ENCODE measurements around the gene ZNF710. TPM values are rescaled to one million over a fixed set of nuclear protein-coding genes. Genes with fewer than 3 reads are reported as not detected.
"Not testable (repeated sequence)": the region's sequence is repeated elsewhere in the genome, so short reads cannot be mapped to it uniquely, and the experiment has no call there.

The ZNF710 gene
- total and polyA plus RNA-seq, 2 experiments from 2014 or later = 15.9 to 18.2 TPM

GRCh38 chr15:90108038-90108437 is 106.9 kb downstream of the ZNF710 start:
- H3K4me3 ChIP-seq; H3K36me3 ChIP-seq (ENCODE audit: insufficient read depth): not testable (repeated sequence)
- peaks cover 20% of the 10 kb centered on the region for H3K27me3 Mint-ChIP-seq (ENCODE audit: insufficient read depth, low read depth, poor library complexity)

GRCh38 chr15:90109163-90109751 is 108.1 kb downstream of the ZNF710 start:
- H3K4me3 Mint-ChIP-seq, H3K4me2 ChIP-seq: not testable (repeated sequence)

More at GRCh38 chr15:90108038-90108437, 106.9 kb downstream of the ZNF710 start:
- H3K9me3 Mint-ChIP-seq; H3K4me3 Mint-ChIP-seq; H3K79me2 ChIP-seq (replicated peaks; ENCODE audit: insufficient read depth); H3K27ac ChIP-seq (ENCODE audit: low read depth); H4K20me1 ChIP-seq (replicated peaks; ENCODE audit: insufficient read depth); DNase-seq (ENCODE audit: low spot score); H3K4me1 ChIP-seq (ENCODE audit: insufficient read depth); H3F3A ChIP-seq (replicated peaks; ENCODE audit: low read depth); H3K36me3 Mint-ChIP-seq (ENCODE audit: low read depth); H2AFZ ChIP-seq; ATAC-seq; H3K4me2 ChIP-seq; H3K9me2 ChIP-seq (ENCODE audit: insufficient read depth); H3K27ac Mint-ChIP-seq: not testable (repeated sequence)
- H3K4me1 Mint-ChIP-seq = peaks cover 12% of the 10 kb centered on the region
- H3K27me3 ChIP-seq (ENCODE audit: insufficient read depth) = peaks cover 25% of the 10 kb centered on the region

DNA sequence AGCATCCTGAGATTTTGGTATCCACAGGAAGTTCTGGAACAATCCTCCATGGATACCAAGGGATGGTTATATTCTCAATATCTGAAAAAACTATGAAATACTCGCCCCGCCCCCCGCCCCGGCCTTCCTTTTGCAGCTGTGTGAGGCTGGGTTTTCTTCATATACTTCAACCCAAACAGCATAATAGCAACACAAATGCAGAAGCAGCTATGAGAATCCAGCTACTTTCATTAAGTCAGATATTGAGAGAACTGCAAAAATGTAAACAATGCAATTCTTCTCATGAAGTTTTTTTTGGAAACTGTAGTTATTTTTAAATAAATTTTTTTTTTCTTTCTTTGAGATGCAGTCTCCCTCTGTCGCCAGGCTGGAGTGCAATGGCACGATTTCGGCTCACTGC is 112.0 kb downstream of the ZNF710 start:
- no peak for ATAC-seq
- no peak overlapping the region for H3K4me3 ChIP-seq
- no peaks in the 10 kb centered on the region for H3K79me2 ChIP-seq (replicated peaks; ENCODE audit: insufficient read depth)
- H3K9me3 Mint-ChIP-seq = peaks cover 15% of the 10 kb centered on the region
- no peaks in the 10 kb centered on the region for H3K4me1 ChIP-seq (ENCODE audit: insufficient read depth)
- H3K4me1 Mint-ChIP-seq = no peaks in the 10 kb centered on the region
- H3K4me2 ChIP-seq = no peak overlapping the region
- H3K27me3 Mint-ChIP-seq (ENCODE audit: insufficient read depth, low read depth, poor library complexity) = no peaks in the 10 kb centered on the region
- no peak overlapping the region for H3K4me3 Mint-ChIP-seq
- H3K27me3 ChIP-seq (ENCODE audit: insufficient read depth) = no peaks in the 10 kb centered on the region
- TF ChIP-seq NANOG (IDR thresholded peaks at IDR 0.05; ENCODE audit: borderline replicate concordance) = no peak
- TF ChIP-seq POLR2AphosphoS5 (IDR thresholded peaks at IDR 0.05; ENCODE audit: low read depth) = no peak
- TF ChIP-seq ZNF331 (CRISPR knock-in tag; IDR thresholded peaks at IDR 0.05; ENCODE audit: low read depth) = no peak
- no peak for TF ChIP-seq ZNF462 (CRISPR knock-in tag; IDR thresholded peaks at IDR 0.05)
- TF ChIP-seq EZH2phosphoT487 (IDR thresholded peaks at IDR 0.05; ENCODE audit: unreplicated experiment) = no peak
- no peak for TF ChIP-seq CREB1 (CRISPR knock-in tag; IDR thresholded peaks at IDR 0.05; ENCODE audit: low read depth)
- TF ChIP-seq, protein P1, sequence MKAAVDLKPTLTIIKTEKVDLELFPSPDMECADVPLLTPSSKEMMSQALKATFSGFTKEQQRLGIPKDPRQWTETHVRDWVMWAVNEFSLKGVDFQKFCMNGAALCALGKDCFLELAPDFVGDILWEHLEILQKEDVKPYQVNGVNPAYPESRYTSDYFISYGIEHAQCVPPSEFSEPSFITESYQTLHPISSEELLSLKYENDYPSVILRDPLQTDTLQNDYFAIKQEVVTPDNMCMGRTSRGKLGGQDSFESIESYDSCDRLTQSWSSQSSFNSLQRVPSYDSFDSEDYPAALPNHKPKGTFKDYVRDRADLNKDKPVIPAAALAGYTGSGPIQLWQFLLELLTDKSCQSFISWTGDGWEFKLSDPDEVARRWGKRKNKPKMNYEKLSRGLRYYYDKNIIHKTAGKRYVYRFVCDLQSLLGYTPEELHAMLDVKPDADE (IDR thresholded peaks at IDR 0.05) = no peak
- TF ChIP-seq EZH2 (IDR thresholded peaks at IDR 0.05; ENCODE audit: low read depth, unreplicated experiment) = no peak
- no peak for TF ChIP-seq ZNF114 (CRISPR knock-in tag; IDR thresholded peaks at IDR 0.05)
- no peak overlapping the region for H3K27ac Mint-ChIP-seq
- H3K27ac ChIP-seq (ENCODE audit: low read depth) = no peak overlapping the region
- peaks cover 9% of the 10 kb centered on the region; the same call in 1 of the 3 replicates for H3K36me3 Mint-ChIP-seq (ENCODE audit: low read depth)
- H4K20me1 ChIP-seq (replicated peaks; ENCODE audit: insufficient read depth) = no peaks in the 10 kb centered on the region
- no peaks in the 10 kb centered on the region for H3F3A ChIP-seq (replicated peaks; ENCODE audit: low read depth)
- H2AFZ ChIP-seq = no peak overlapping the region
- no peaks in the 10 kb centered on the region for H3K9me2 ChIP-seq (ENCODE audit: insufficient read depth)
- DNase-seq (ENCODE audit: low spot score) = no peak
- no peaks in the 10 kb centered on the region for H3K36me3 ChIP-seq (ENCODE audit: insufficient read depth)

More at GRCh38 chr15:90109163-90109751, 108.1 kb downstream of the ZNF710 start:
- not testable (repeated sequence) for H3K9me2 ChIP-seq (ENCODE audit: insufficient read depth); H3K27ac ChIP-seq (ENCODE audit: low read depth); ATAC-seq; H3K4me3 ChIP-seq; H4K20me1 ChIP-seq (replicated peaks; ENCODE audit: insufficient read depth); H3K36me3 Mint-ChIP-seq (ENCODE audit: low read depth); H3F3A ChIP-seq (replicated peaks; ENCODE audit: low read depth); H3K36me3 ChIP-seq (ENCODE audit: insufficient read depth); H3K79me2 ChIP-seq (replicated peaks; ENCODE audit: insufficient read depth); DNase-seq (ENCODE audit: low spot score); H3K9me3 Mint-ChIP-seq; H3K27me3 Mint-ChIP-seq (ENCODE audit: insufficient read depth, low read depth, poor library complexity); H3K4me1 ChIP-seq (ENCODE audit: insufficient read depth); H3K27ac Mint-ChIP-seq; H3K4me1 Mint-ChIP-seq; H2AFZ ChIP-seq
- peaks cover 12% of the 10 kb centered on the region for H3K27me3 ChIP-seq (ENCODE audit: insufficient read depth)
